ENCODE results near the gene PCDHA6. TPM values are rescaled to one million over a fixed set of nuclear protein-coding genes. Genes with fewer than 3 reads are reported as not detected.
"Not testable (repeated sequence)": the region's sequence is repeated elsewhere in the genome, so short reads cannot be mapped to it uniquely, and the experiment has no call there.

The PCDHA6 gene
- total and polyA plus RNA-seq, 10 of the 15 experiments (the other 5 are each of a cell fraction or from before 2014, with no cell fraction given): 0.09 TPM; not detected in 9

DNA sequence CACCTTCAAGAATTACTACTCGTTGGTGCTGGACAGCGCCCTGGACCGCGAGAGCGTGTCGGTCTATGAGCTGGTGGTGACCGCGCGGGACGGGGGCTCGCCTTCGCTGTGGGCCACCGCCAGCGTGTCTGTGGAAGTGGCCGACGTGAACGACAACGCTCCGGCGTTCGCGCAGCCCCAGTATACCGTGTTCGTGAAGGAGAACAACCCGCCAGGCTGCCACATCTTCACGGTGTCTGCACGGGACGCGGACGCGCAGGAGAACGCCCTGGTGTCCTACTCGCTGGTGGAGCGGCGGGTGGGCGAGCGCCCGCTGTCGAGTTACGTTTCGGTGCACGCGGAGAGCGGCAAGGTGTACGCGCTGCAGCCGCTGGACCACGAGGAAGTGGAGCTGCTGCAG, 4.8 kb upstream of the PCDHA6 start:
- SMC1A ChIA-PET (ENCODE audit: uncharacterized antibody, unreplicated experiment); H3K27ac ChIP-seq (ENCODE audit: control insufficient read depth, insufficient read depth); H2AFZ ChIP-seq (ENCODE audit: control insufficient read depth, low read depth, low read length); H3K4me1 ChIP-seq (ENCODE audit: control insufficient read depth, insufficient read depth, low read length); POLR2A ChIA-PET; BruUV-seq (replicated peaks); H3K9me3 ChIP-seq (replicated peaks; ENCODE audit: control insufficient read depth, insufficient read depth, low read length); FAIRE-seq; H3K4me3 ChIP-seq; ATAC-seq; DNase-seq (ENCODE audit: low read depth, low spot score); intact Hi-C loops (cut with micrococcal nuclease; ENCODE audit: unreplicated experiment); H3K79me2 ChIP-seq (ENCODE audit: control insufficient read depth, insufficient read depth, low read length); H3K4me2 ChIP-seq (ENCODE audit: control insufficient read depth, insufficient read depth); H3K27me3 ChIP-seq (replicated peaks in 1 of 2; ENCODE audit: control insufficient read depth in 2 of 2, insufficient read depth in 2 of 2, low read length in 1 of 2); H3K36me3 ChIP-seq (ENCODE audit: control insufficient read depth in 2 of 2, insufficient read depth in 2 of 2, low read length in 1 of 2); H4K20me1 ChIP-seq (ENCODE audit: control insufficient read depth, insufficient read depth); H3K9ac ChIP-seq (ENCODE audit: control insufficient read depth, insufficient read depth, low read length); RAD21 ChIA-PET (ENCODE audit: unreplicated experiment): not testable (repeated sequence)
- 81% methylated on average over 43 of the region's 48 CpGs for WGBS (ENCODE audit: insufficient coverage, insufficient replicate concordance, low lambda C conversion rate, missing lambda C conversion rate)
- in situ Hi-C loops (cut with MboI): loop anchor here (25.0 kb wide), 1 partner anchor 739 kb away; no protein-coding TSS in a partner anchor
- CTCF ChIA-PET: interaction anchor here (1.5 to 2.0 kb wide), 2 partner anchors 17 to 23 kb away, joined by 3 to 5 read pairs; no protein-coding TSS in a partner anchor

DNA sequence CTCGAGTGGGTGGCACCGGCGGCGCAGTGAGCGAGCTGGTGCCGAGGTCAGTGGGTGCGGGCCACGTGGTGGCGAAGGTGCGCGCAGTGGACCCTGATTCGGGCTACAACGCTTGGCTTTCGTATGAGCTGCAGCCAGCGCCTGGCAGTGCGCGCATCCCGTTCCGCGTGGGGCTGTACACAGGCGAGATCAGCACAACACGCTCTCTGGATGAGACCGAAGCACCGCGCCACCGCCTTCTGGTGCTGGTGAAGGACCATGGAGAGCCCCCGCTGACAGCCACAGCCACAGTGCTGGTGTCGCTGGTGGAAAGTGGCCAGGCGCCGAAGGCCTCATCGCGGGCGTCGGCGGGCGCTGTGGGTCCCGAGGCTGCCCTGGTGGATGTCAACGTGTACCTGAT, 4.3 kb upstream of the PCDHA6 start:
- FAIRE-seq (no peak), DNase-seq (ENCODE audit: low read depth, low spot score) (no peak), ATAC-seq (no peak)
- no peak overlapping the region for H3K27ac ChIP-seq (ENCODE audit: control insufficient read depth, insufficient read depth)
- H3K27me3 ChIP-seq (replicated peaks in 1 of 2; ENCODE audit: control insufficient read depth in 2 of 2, insufficient read depth in 2 of 2, low read length in 1 of 2): no peaks in the 10 kb centered on the region
- 87% methylated on average over 38 of the region's 38 CpGs for WGBS (ENCODE audit: insufficient coverage, insufficient replicate concordance, low lambda C conversion rate, missing lambda C conversion rate)
- ChIA-PET SMC1A (ENCODE audit: uncharacterized antibody, unreplicated experiment) (no interaction called here), RAD21 (ENCODE audit: unreplicated experiment) (no interaction called here), POLR2A (no interaction called here), CTCF (interaction anchor here (1.5 kb wide), 1 partner anchor 22 kb away, joined by 3 read pairs; no protein-coding TSS in a partner anchor)
- no TSS peak for BruUV-seq (replicated peaks)
- H2AFZ ChIP-seq (ENCODE audit: control insufficient read depth, low read depth, low read length): no peak overlapping the region
- no peaks in the 10 kb centered on the region for H3K79me2 ChIP-seq (ENCODE audit: control insufficient read depth, insufficient read depth, low read length)
- H3K4me3 ChIP-seq: no peak overlapping the region
- H3K9ac ChIP-seq (ENCODE audit: control insufficient read depth, insufficient read depth, low read length): no peak overlapping the region
- no peaks in the 10 kb centered on the region for H4K20me1 ChIP-seq (ENCODE audit: control insufficient read depth, insufficient read depth)
- H3K4me1 ChIP-seq (ENCODE audit: control insufficient read depth, insufficient read depth, low read length): no peaks in the 10 kb centered on the region
- TF ChIP-seq POLR2AphosphoS5 (IDR thresholded peaks at IDR 0.05; ENCODE audit: low read length) (no peak), MXI1 (IDR thresholded peaks at IDR 0.05; ENCODE audit: low read depth, low read length) (no peak), SMAD1 (IDR thresholded peaks at IDR 0.05; ENCODE audit: low read depth, partially characterized antibody) (no peak), TCF7 (IDR thresholded peaks at IDR 0.05; ENCODE audit: borderline replicate concordance) (no peak), ZNF384 (IDR thresholded peaks at IDR 0.05; ENCODE audit: borderline replicate concordance, low read depth, low read length) (no peak), SPI1 (IDR thresholded peaks at IDR 0.05; ENCODE audit: borderline replicate concordance, insufficient read depth, low read depth, low read length) (no peak), NRF1 (conservative IDR thresholded peaks at IDR 0.05; ENCODE audit: low read depth, low read length) (no peak), MYB (IDR thresholded peaks at IDR 0.05; ENCODE audit: borderline replicate concordance, low read depth, low read length) (no peak), KDM1A (IDR thresholded peaks at IDR 0.05; ENCODE audit: borderline replicate concordance) (no peak)
- TF ChIP-seq, protein P1, sequence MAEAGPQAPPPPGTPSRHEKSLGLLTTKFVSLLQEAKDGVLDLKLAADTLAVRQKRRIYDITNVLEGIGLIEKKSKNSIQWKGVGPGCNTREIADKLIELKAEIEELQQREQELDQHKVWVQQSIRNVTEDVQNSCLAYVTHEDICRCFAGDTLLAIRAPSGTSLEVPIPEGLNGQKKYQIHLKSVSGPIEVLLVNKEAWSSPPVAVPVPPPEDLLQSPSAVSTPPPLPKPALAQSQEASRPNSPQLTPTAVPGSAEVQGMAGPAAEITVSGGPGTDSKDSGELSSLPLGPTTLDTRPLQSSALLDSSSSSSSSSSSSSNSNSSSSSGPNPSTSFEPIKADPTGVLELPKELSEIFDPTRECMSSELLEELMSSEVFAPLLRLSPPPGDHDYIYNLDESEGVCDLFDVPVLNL (IDR thresholded peaks at IDR 0.05; ENCODE audit: low read depth, low read length): no peak
- TF ChIP-seq, protein P2, sequence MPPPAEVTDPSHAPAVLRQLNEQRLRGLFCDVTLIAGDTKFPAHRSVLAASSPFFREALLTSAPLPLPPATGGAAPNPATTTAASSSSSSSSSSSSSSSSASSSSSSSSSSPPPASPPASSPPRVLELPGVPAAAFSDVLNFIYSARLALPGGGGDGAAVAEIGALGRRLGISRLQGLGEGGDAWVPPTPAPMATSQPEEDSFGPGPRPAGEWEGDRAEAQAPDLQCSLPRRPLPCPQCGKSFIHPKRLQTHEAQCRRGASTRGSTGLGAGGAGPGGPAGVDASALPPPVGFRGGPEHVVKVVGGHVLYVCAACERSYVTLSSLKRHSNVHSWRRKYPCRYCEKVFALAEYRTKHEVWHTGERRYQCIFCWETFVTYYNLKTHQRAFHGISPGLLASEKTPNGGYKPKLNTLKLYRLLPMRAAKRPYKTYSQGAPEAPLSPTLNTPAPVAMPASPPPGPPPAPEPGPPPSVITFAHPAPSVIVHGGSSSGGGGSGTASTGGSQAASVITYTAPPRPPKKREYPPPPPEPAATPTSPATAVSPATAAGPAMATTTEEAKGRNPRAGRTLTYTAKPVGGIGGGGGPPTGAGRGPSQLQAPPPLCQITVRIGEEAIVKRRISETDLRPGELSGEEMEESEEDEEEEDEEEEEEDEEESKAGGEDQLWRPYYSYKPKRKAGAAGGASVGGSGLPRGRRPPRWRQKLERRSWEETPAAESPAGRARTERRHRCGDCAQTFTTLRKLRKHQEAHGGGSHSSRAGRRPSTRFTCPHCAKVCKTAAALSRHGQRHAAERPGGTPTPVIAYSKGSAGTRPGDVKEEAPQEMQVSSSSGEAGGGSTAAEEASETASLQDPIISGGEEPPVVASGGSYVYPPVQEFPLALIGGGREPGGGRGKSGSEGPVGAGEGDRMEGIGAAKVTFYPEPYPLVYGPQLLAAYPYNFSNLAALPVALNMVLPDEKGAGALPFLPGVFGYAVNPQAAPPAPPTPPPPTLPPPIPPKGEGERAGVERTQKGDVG (CRISPR knock-in tag; IDR thresholded peaks at IDR 0.05): no peak
- TF ChIP-seq, protein P3, sequence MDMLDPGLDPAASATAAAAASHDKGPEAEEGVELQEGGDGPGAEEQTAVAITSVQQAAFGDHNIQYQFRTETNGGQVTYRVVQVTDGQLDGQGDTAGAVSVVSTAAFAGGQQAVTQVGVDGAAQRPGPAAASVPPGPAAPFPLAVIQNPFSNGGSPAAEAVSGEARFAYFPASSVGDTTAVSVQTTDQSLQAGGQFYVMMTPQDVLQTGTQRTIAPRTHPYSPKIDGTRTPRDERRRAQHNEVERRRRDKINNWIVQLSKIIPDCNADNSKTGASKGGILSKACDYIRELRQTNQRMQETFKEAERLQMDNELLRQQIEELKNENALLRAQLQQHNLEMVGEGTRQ (IDR thresholded peaks at IDR 0.05; ENCODE audit: borderline replicate concordance, low read depth, low read length): no peak
- H3K36me3 ChIP-seq (ENCODE audit: control insufficient read depth in 2 of 2, insufficient read depth in 2 of 2, low read length in 1 of 2): no peaks in the 10 kb centered on the region
- H3K4me2 ChIP-seq (ENCODE audit: control insufficient read depth, insufficient read depth): no peak overlapping the region
- H3K9me3 ChIP-seq (replicated peaks; ENCODE audit: control insufficient read depth, insufficient read depth, low read length): no peaks in the 10 kb centered on the region; the same call in 2 of the 3 replicates
- intact Hi-C loops (cut with micrococcal nuclease; ENCODE audit: unreplicated experiment): no loop called here
- in situ Hi-C loops (cut with MboI): loop anchor here (25.0 kb wide), 1 partner anchor 739 kb away; no protein-coding TSS in a partner anchor

All from GM12878 (cell line).